ENCODE measurements around the gene LRRK1.
A peak's percentile ranks its signal among the peaks of the same experiment; 100 is the strongest.

The LRRK1 gene

DNA sequence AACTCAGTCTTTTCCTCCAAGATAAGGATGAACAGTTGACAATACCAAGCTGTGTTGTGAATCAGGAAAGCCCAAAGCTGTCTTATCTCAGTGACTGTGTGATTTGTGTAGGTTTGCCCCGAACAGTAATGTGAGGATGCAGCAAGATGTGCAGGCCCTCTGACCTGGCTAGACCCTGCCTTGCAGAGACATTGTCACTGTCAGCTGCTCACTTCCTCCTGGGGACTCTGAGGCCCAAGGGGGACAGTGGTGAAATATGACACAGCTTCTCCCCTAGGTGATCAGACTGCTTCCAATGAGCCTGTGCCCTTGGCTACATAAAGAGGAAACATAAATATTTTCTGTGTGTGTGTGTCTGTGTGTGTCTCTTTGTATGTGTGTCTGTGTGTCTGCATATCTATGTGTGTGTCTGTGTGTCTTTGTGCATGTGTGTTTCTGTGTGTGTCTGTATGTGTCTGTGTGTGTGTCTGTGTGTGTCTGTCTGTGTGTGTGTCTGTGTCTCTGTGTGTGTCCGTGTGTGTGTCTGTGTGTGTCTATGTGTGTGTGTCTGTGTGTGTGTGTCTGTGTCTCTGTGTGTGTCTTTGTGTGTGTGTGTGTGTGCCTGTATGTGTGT lies 21.7 kb downstream of the LRRK1 start:
- Histone ChIP-seq H3K4me1 (ENCODE audit: control insufficient read depth in 2 of 2, insufficient read depth in 1 of 2, low read depth in 1 of 2, low read length in 2 of 2) (no peaks in the 10 kb centered on the region), H3K23ac (ENCODE audit: low read depth, low read length, poor library complexity) (no peak overlapping the region)
- no peak for DNase-seq (ENCODE audit: low spot score)

GRCh38 chr15:100941536-100941935 lies 22.4 kb downstream of the LRRK1 start:
- H3K27ac ChIP-seq (replicated peaks; ENCODE audit: low read length), result no peak overlapping the region
- no peak overlapping the region for H2BK5ac ChIP-seq (ENCODE audit: low read length)
- H3K27me3 ChIP-seq (ENCODE audit: control insufficient read depth in 3 of 3, insufficient read depth in 3 of 3, low read depth in 1 of 3, low read length in 3 of 3), result no peaks in the 10 kb centered on the region
- H3K4ac ChIP-seq (ENCODE audit: low read length), result no peak overlapping the region
- H3K4me3 ChIP-seq (ENCODE audit: low read length in 2 of 2), result no peak overlapping the region
- H3K9ac ChIP-seq (ENCODE audit: low read depth, low read length, poor library complexity), result peak overlapping the region; percentile 7
- H2BK120ac ChIP-seq (ENCODE audit: low read depth, low read length), result no peak overlapping the region
- H3K9me3 ChIP-seq (replicated peaks in 1 of 2; ENCODE audit: control insufficient read depth in 2 of 2, insufficient read depth in 1 of 2, low read depth in 1 of 2, low read length in 2 of 2), result peaks cover 0 to 3% of the 10 kb centered on the region in 2 donors
- no peak overlapping the region for H3K4me2 ChIP-seq (ENCODE audit: insufficient read depth, low read length, poor library complexity, severe bottlenecking)
- DNase-seq (ENCODE audit: low spot score), result no peak
- peak overlapping the region; percentile 33 for H3K18ac ChIP-seq (ENCODE audit: low read length)
- H4K91ac ChIP-seq (ENCODE audit: low read depth, low read length, poor library complexity), result no peak overlapping the region
- no peak overlapping the region for H2BK15ac ChIP-seq (ENCODE audit: low read length)
- no peaks in the 10 kb centered on the region for H3K79me1 ChIP-seq (ENCODE audit: low read depth, low read length)
- no peak overlapping the region for H2AFZ ChIP-seq (ENCODE audit: low read length)
- no peak overlapping the region for H2BK12ac ChIP-seq (ENCODE audit: low read length)
- no peaks in the 10 kb centered on the region for H3K36me3 ChIP-seq (replicated peaks in 1 of 2; ENCODE audit: control insufficient read depth in 2 of 2, insufficient read depth in 2 of 2, low read length in 2 of 2)
- H3K4me1 ChIP-seq (ENCODE audit: control insufficient read depth in 2 of 2, insufficient read depth in 1 of 2, low read depth in 1 of 2, low read length in 2 of 2), result no peaks in the 10 kb centered on the region
- no peak overlapping the region for H3K23ac ChIP-seq (ENCODE audit: low read depth, low read length, poor library complexity)
- no peak overlapping the region for H4K8ac ChIP-seq (ENCODE audit: low read depth, low read length)
- peak overlapping the region; percentile 32 for H3K14ac ChIP-seq (ENCODE audit: low read length)
- no peak overlapping the region for H2AK5ac ChIP-seq (ENCODE audit: low read depth, low read length)
- no CpG with 5 or more reads among the region's 10 CpGs for WGBS, 2 donors (ENCODE audit: extremely low coverage in 2 of 2, insufficient read length in 2 of 2, insufficient replicate concordance in 1 of 2)

More for the DNA sequence above, 21.7 kb downstream of the LRRK1 start:
- WGBS, 2 donors (ENCODE audit: extremely low coverage in 2 of 2, insufficient read length in 2 of 2, insufficient replicate concordance in 1 of 2), result no CpG with 5 or more reads among the region's 2 CpGs
- H3K4me2 ChIP-seq (ENCODE audit: insufficient read depth, low read length, poor library complexity, severe bottlenecking), result no peak overlapping the region
- H3K4me3 ChIP-seq (ENCODE audit: low read length in 2 of 2), result peak overlapping the region in 1 of 2 donors; percentile 36
- no peaks in the 10 kb centered on the region for H3K79me1 ChIP-seq (ENCODE audit: low read depth, low read length)
- no peak overlapping the region for H2BK120ac ChIP-seq (ENCODE audit: low read depth, low read length)
- no peak overlapping the region for H3K27ac ChIP-seq (replicated peaks; ENCODE audit: low read length)
- H3K36me3 ChIP-seq (replicated peaks in 1 of 2; ENCODE audit: control insufficient read depth in 2 of 2, insufficient read depth in 2 of 2, low read length in 2 of 2), result no peaks in the 10 kb centered on the region
- H2BK15ac ChIP-seq (ENCODE audit: low read length), result no peak overlapping the region
- H2BK5ac ChIP-seq (ENCODE audit: low read length), result no peak overlapping the region
- H3K9ac ChIP-seq (ENCODE audit: low read depth, low read length, poor library complexity), result no peak overlapping the region
- no peak overlapping the region for H3K4ac ChIP-seq (ENCODE audit: low read length)
- H3K18ac ChIP-seq (ENCODE audit: low read length), result no peak overlapping the region
- no peaks in the 10 kb centered on the region for H3K27me3 ChIP-seq (ENCODE audit: control insufficient read depth in 3 of 3, insufficient read depth in 3 of 3, low read depth in 1 of 3, low read length in 3 of 3)
- no peak overlapping the region for H2BK12ac ChIP-seq (ENCODE audit: low read length)
- no peak overlapping the region for H4K8ac ChIP-seq (ENCODE audit: low read depth, low read length)
- H2AFZ ChIP-seq (ENCODE audit: low read length), result no peak overlapping the region
- H3K14ac ChIP-seq (ENCODE audit: low read length), result no peak overlapping the region
- H4K91ac ChIP-seq (ENCODE audit: low read depth, low read length, poor library complexity), result no peak overlapping the region
- no peak overlapping the region for H2AK5ac ChIP-seq (ENCODE audit: low read depth, low read length)
- H3K9me3 ChIP-seq (replicated peaks in 1 of 2; ENCODE audit: control insufficient read depth in 2 of 2, insufficient read depth in 1 of 2, low read depth in 1 of 2, low read length in 2 of 2), result peaks cover 0 to 4% of the 10 kb centered on the region in 2 donors

DNA sequence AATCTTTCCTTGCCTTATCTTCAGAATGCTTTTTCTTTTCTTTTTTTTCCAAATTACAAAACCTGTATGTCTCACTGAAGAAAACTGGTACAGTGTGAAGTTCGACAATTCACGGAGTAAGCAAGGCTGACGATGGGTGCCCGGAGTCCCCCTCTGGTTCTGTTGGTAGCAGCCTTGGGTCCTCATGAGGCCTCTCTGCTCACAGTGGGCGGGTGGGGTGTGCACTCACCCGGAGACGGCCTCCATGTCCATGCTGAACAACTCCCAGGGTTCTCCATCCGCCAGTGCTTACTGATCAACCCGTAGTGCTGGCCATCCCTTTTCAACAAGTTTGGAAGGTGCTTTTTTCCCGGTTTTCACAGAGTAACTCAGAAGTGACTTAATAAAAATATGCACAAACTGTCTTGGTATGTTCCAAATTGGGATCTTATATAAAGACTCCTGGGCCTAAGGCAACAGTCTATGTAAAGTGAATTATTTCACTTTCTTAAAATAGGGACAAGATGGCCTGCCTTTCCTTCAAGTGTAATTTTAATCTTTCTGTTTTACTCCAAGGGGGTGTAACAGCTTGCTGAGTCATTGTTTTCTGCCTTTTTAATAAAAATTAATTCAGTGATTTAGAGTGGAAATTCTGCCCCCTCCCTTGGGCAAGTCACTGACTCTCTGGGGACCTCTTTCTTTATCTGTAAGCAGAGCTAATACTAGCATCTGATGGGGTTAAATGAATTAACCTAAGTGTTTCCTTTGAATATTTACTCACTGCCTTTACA lies 23.7 kb downstream of the LRRK1 start:
- H2BK5ac ChIP-seq (ENCODE audit: low read length), result no peak overlapping the region
- WGBS, 2 donors (ENCODE audit: extremely low coverage in 2 of 2, insufficient read length in 2 of 2, insufficient replicate concordance in 1 of 2), result no CpG with 5 or more reads among the region's 10 CpGs
- H3K4me1 ChIP-seq (ENCODE audit: control insufficient read depth in 2 of 2, insufficient read depth in 1 of 2, low read depth in 1 of 2, low read length in 2 of 2), result no peaks in the 10 kb centered on the region
- no peak overlapping the region for H3K4me2 ChIP-seq (ENCODE audit: insufficient read depth, low read length, poor library complexity, severe bottlenecking)
- no peak overlapping the region for H3K14ac ChIP-seq (ENCODE audit: low read length)
- H3K9ac ChIP-seq (ENCODE audit: low read depth, low read length, poor library complexity), result no peak overlapping the region
- H3K27me3 ChIP-seq (ENCODE audit: control insufficient read depth in 3 of 3, insufficient read depth in 3 of 3, low read depth in 1 of 3, low read length in 3 of 3), result no peaks in the 10 kb centered on the region
- H3K27ac ChIP-seq (replicated peaks; ENCODE audit: low read length), result no peak overlapping the region
- H2AFZ ChIP-seq (ENCODE audit: low read length), result no peak overlapping the region
- H4K91ac ChIP-seq (ENCODE audit: low read depth, low read length, poor library complexity), result no peak overlapping the region
- H3K4ac ChIP-seq (ENCODE audit: low read length), result no peak overlapping the region
- H2AK5ac ChIP-seq (ENCODE audit: low read depth, low read length), result no peak overlapping the region
- H3K4me3 ChIP-seq (ENCODE audit: low read length in 2 of 2), result no peak overlapping the region
- no peak overlapping the region for H2BK120ac ChIP-seq (ENCODE audit: low read depth, low read length)
- H4K8ac ChIP-seq (ENCODE audit: low read depth, low read length), result no peak overlapping the region
- peak overlapping the region; percentile 49 for H3K23ac ChIP-seq (ENCODE audit: low read depth, low read length, poor library complexity)
- peaks cover 0 to 2% of the 10 kb centered on the region in 2 donors for H3K9me3 ChIP-seq (replicated peaks in 1 of 2; ENCODE audit: control insufficient read depth in 2 of 2, insufficient read depth in 1 of 2, low read depth in 1 of 2, low read length in 2 of 2)
- no peak overlapping the region for H2BK15ac ChIP-seq (ENCODE audit: low read length)
- H3K36me3 ChIP-seq (replicated peaks in 1 of 2; ENCODE audit: control insufficient read depth in 2 of 2, insufficient read depth in 2 of 2, low read length in 2 of 2), result no peaks in the 10 kb centered on the region
- no peak for DNase-seq (ENCODE audit: low spot score)
- no peak overlapping the region for H2BK12ac ChIP-seq (ENCODE audit: low read length)
- H3K18ac ChIP-seq (ENCODE audit: low read length), result no peak overlapping the region
- H3K79me1 ChIP-seq (ENCODE audit: low read depth, low read length), result no peaks in the 10 kb centered on the region

DNA sequence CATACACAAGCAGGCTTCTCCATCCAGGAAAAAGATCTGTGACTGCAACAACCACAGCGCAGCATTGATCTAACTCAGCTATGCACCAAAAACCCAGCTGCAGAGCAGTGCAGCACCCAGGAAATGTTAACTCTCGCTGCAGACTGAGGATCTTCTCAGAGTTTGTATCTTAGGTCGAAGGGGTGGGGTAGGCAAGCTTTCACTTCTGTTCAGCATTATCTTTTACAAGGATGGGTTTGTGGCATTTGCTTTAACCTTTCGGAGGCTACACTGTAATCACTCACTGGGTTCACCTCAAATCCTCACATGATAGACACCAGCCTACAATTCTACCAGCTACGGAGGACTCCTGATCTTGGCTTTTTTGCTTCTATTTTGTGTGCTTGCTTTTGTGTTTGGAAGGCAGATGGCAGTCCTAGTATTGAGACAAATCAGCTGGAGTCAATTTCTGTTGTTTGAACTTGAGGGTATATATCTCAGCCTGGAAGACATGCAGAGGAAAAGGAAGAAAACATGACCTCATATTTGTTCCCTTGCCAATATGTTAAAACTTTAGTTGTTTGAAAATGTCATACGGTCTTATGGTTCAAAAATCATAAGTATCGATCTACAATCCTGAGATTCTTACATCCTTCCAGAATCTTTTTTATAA lies 25.2 kb downstream of the LRRK1 start:
- no peak for DNase-seq (ENCODE audit: low spot score)
- no peak overlapping the region for H3K23ac ChIP-seq (ENCODE audit: low read depth, low read length, poor library complexity)
- H3K14ac ChIP-seq (ENCODE audit: low read length), result no peak overlapping the region
- no peaks in the 10 kb centered on the region for H3K36me3 ChIP-seq (replicated peaks in 1 of 2; ENCODE audit: control insufficient read depth in 2 of 2, insufficient read depth in 2 of 2, low read length in 2 of 2)
- H2AK5ac ChIP-seq (ENCODE audit: low read depth, low read length), result no peak overlapping the region
- no peak overlapping the region for H2BK5ac ChIP-seq (ENCODE audit: low read length)
- no peak overlapping the region for H4K8ac ChIP-seq (ENCODE audit: low read depth, low read length)
- no peak overlapping the region for H3K18ac ChIP-seq (ENCODE audit: low read length)
- H3K9ac ChIP-seq (ENCODE audit: low read depth, low read length, poor library complexity), result no peak overlapping the region
- no peak overlapping the region for H3K27ac ChIP-seq (replicated peaks; ENCODE audit: low read length)
- H3K4me2 ChIP-seq (ENCODE audit: insufficient read depth, low read length, poor library complexity, severe bottlenecking), result no peak overlapping the region
- H4K91ac ChIP-seq (ENCODE audit: low read depth, low read length, poor library complexity), result no peak overlapping the region
- no peak overlapping the region for H2BK12ac ChIP-seq (ENCODE audit: low read length)
- H3K4me3 ChIP-seq (ENCODE audit: low read length in 2 of 2), result no peak overlapping the region
- H2AFZ ChIP-seq (ENCODE audit: low read length), result no peak overlapping the region
- no peaks in the 10 kb centered on the region for H3K4me1 ChIP-seq (ENCODE audit: control insufficient read depth in 2 of 2, insufficient read depth in 1 of 2, low read depth in 1 of 2, low read length in 2 of 2)
- H3K27me3 ChIP-seq (ENCODE audit: control insufficient read depth in 3 of 3, insufficient read depth in 3 of 3, low read depth in 1 of 3, low read length in 3 of 3), result no peaks in the 10 kb centered on the region
- no peak overlapping the region for H2BK15ac ChIP-seq (ENCODE audit: low read length)
- no peak overlapping the region for H2BK120ac ChIP-seq (ENCODE audit: low read depth, low read length)
- peaks cover 0 to 2% of the 10 kb centered on the region in 2 donors for H3K9me3 ChIP-seq (replicated peaks in 1 of 2; ENCODE audit: control insufficient read depth in 2 of 2, insufficient read depth in 1 of 2, low read depth in 1 of 2, low read length in 2 of 2)
- H3K4ac ChIP-seq (ENCODE audit: low read length), result no peak overlapping the region
- no peaks in the 10 kb centered on the region for H3K79me1 ChIP-seq (ENCODE audit: low read depth, low read length)
- no CpG with 5 or more reads among the region's 7 CpGs for WGBS, 2 donors (ENCODE audit: extremely low coverage in 2 of 2, insufficient read length in 2 of 2, insufficient replicate concordance in 1 of 2)

Measured in neuronal stem cell (in vitro differentiated cells).